SK-N-SH treated with all-trans-retinoic acid at 6 μM for 48 hours (cell line): ENCODE results near the gene FAAP100.

ENCODE experiments used
- ATAC-seq: fragments of 200-7000 bp; cut with Tn5 transposase; 3 replicates; pipeline ENCODE4 v1.9.1; 2020; ENCODE audit warnings: mild to moderate bottlenecking, moderate library complexity
- ARNTL ChIP-seq: fragments of 450-650 bp; formaldehyde crosslinking; IDR thresholded peaks from 2 replicates; pipeline ENCODE4 v1.5.0; 2020; ENCODE audit warnings: low read depth, mild to moderate bottlenecking, moderate library complexity, borderline replicate concordance
- BACH2 ChIP-seq: fragments of 250-450 bp; sonication (Bioruptor Pico); IDR thresholded peaks from 2 replicates; pipeline ENCODE4 v1.9.0; 2021; ENCODE audit warnings: mild to moderate bottlenecking, borderline replicate concordance
- ESRRG ChIP-seq: fragments of 250-450 bp; sonication (Bioruptor Pico); IDR thresholded peaks from 2 replicates; pipeline ENCODE4 v1.6.1; 2021; ENCODE audit warnings: mild to moderate bottlenecking
- GLIS3 ChIP-seq: fragments of 250-450 bp; sonication (Bioruptor Pico); IDR thresholded peaks from 2 replicates; pipeline ENCODE4 v1.5.0; 2020; ENCODE audit warnings: mild to moderate bottlenecking, moderate library complexity
- ISL1 ChIP-seq: fragments of 250-450 bp; sonication (Bioruptor Pico); IDR thresholded peaks from 2 replicates; pipeline ENCODE4 v2.1.2; 2022; ENCODE audit warnings: mild to moderate bottlenecking, moderate library complexity
- OSR1 ChIP-seq: fragments of 250-450 bp; sonication (Bioruptor Pico); IDR thresholded peaks from 2 replicates; pipeline ENCODE4 v1.8.0; 2022; ENCODE audit warnings: moderate library complexity, mild to moderate bottlenecking, inconsistent platforms
- RARB ChIP-seq: fragments of 250-450 bp; sonication (Bioruptor Pico); IDR thresholded peaks from 2 replicates; pipeline ENCODE4 v1.8.0; 2021; ENCODE audit warnings: mild to moderate bottlenecking, moderate library complexity
- SNAI2 ChIP-seq: fragments of 250-450 bp; sonication (Bioruptor Pico); IDR thresholded peaks from 2 replicates; pipeline ENCODE4 v1.5.0; 2020; ENCODE audit warnings: mild to moderate bottlenecking, moderate library complexity
- TOX ChIP-seq: fragments of 250-450 bp; sonication (Bioruptor Pico); IDR thresholded peaks from 2 replicates; pipeline ENCODE4 v1.8.0; 2021; ENCODE audit warnings: mild to moderate bottlenecking, moderate library complexity, borderline replicate concordance
- ZC3H10 ChIP-seq: fragments of 250-450 bp; sonication (Bioruptor Pico); IDR thresholded peaks from 2 replicates; pipeline ENCODE4 v1.5.1; 2021; ENCODE audit warnings: mild to moderate bottlenecking, moderate library complexity
- ZFP3 ChIP-seq: fragments of 250-450 bp; sonication (Bioruptor Pico); IDR thresholded peaks from 2 replicates; pipeline ENCODE4 v1.5.0; 2020; ENCODE audit warnings: mild to moderate bottlenecking, moderate library complexity
- ZFP30 ChIP-seq: fragments of 450-650 bp; formaldehyde crosslinking; IDR thresholded peaks from 2 replicates; pipeline ENCODE4 v1.5.0; 2022; ENCODE audit warnings: mild to moderate bottlenecking, moderate library complexity
- ZNF70 ChIP-seq: fragments of 450-650 bp; formaldehyde crosslinking; IDR thresholded peaks from 2 replicates; pipeline ENCODE4 v1.5.0; 2020; ENCODE audit warnings: mild to moderate bottlenecking, moderate library complexity
- ZNF8 ChIP-seq: fragments of 450-650 bp; formaldehyde crosslinking; IDR thresholded peaks from 2 replicates; pipeline ENCODE4 v1.5.0; 2020; ENCODE audit warnings: mild to moderate bottlenecking, moderate library complexity
- TF ChIP-seq, protein P1 (sequence below): fragments of 250-450 bp; sonication (Bioruptor Pico); IDR thresholded peaks from 2 replicates; pipeline ENCODE4 v1.5.1; 2021; ENCODE audit warnings: mild to moderate bottlenecking, moderate library complexity
- TF ChIP-seq, protein P2 (sequence below): fragments of 250-450 bp; sonication (Bioruptor Pico); IDR thresholded peaks from 2 replicates; pipeline ENCODE4 v1.5.0; 2020; ENCODE audit warnings: mild to moderate bottlenecking, moderate library complexity
- TF ChIP-seq, protein P3 (sequence below): fragments of 250-450 bp; sonication (Bioruptor Pico); IDR thresholded peaks from 2 replicates; pipeline ENCODE4 v1.8.0; 2020; ENCODE audit warnings: mild to moderate bottlenecking, moderate library complexity, borderline replicate concordance
- TF ChIP-seq, protein P4 (sequence below): fragments of 250-450 bp; sonication (Bioruptor Pico); IDR thresholded peaks from 2 replicates; pipeline ENCODE4 v1.5.1; 2020; ENCODE audit warnings: low read depth, mild to moderate bottlenecking, moderate library complexity
- TF ChIP-seq, protein P5 (sequence below): fragments of 250-450 bp; sonication (Bioruptor Pico); IDR thresholded peaks from 2 replicates; pipeline ENCODE4 v1.8.0; 2021; ENCODE audit warnings: low read depth, mild to moderate bottlenecking, moderate library complexity, borderline replicate concordance

The FAAP100 gene

GRCh38 chr17:81513753-81514488 lies 38.2 kb downstream of the FAAP100 start:
- no peak for TF ChIP-seq ISL1 (CRISPR knock-in tag)
- no peak for TF ChIP-seq GLIS3 (CRISPR knock-in tag)
- TF ChIP-seq RARB: no peak
- no peak for TF ChIP-seq OSR1 (CRISPR knock-in tag)
- TF ChIP-seq, protein P1, sequence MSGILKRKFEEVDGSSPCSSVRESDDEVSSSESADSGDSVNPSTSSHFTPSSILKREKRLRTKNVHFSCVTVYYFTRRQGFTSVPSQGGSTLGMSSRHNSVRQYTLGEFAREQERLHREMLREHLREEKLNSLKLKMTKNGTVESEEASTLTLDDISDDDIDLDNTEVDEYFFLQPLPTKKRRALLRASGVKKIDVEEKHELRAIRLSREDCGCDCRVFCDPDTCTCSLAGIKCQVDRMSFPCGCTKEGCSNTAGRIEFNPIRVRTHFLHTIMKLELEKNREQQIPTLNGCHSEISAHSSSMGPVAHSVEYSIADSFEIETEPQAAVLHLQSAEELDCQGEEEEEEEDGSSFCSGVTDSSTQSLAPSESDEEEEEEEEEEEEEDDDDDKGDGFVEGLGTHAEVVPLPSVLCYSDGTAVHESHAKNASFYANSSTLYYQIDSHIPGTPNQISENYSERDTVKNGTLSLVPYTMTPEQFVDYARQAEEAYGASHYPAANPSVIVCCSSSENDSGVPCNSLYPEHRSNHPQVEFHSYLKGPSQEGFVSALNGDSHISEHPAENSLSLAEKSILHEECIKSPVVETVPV (CRISPR knock-in tag): no peak
- TF ChIP-seq BACH2 (CRISPR knock-in tag): no peak
- no peak for TF ChIP-seq ZNF70
- TF ChIP-seq, protein P2, sequence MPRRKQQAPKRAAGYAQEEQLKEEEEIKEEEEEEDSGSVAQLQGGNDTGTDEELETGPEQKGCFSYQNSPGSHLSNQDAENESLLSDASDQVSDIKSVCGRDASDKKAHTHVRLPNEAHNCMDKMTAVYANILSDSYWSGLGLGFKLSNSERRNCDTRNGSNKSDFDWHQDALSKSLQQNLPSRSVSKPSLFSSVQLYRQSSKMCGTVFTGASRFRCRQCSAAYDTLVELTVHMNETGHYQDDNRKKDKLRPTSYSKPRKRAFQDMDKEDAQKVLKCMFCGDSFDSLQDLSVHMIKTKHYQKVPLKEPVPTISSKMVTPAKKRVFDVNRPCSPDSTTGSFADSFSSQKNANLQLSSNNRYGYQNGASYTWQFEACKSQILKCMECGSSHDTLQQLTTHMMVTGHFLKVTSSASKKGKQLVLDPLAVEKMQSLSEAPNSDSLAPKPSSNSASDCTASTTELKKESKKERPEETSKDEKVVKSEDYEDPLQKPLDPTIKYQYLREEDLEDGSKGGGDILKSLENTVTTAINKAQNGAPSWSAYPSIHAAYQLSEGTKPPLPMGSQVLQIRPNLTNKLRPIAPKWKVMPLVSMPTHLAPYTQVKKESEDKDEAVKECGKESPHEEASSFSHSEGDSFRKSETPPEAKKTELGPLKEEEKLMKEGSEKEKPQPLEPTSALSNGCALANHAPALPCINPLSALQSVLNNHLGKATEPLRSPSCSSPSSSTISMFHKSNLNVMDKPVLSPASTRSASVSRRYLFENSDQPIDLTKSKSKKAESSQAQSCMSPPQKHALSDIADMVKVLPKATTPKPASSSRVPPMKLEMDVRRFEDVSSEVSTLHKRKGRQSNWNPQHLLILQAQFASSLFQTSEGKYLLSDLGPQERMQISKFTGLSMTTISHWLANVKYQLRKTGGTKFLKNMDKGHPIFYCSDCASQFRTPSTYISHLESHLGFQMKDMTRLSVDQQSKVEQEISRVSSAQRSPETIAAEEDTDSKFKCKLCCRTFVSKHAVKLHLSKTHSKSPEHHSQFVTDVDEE (CRISPR knock-in tag): no peak
- no peak for TF ChIP-seq ZC3H10
- no peak for TF ChIP-seq ARNTL (CRISPR knock-in tag)
- ATAC-seq: no peak

GRCh38 chr17:81513372-81513752 lies 38.8 kb downstream of the FAAP100 start:
- ATAC-seq: no peak
- TF ChIP-seq, protein P2 (CRISPR knock-in tag): no peak
- TF ChIP-seq ZNF8 (no peak), ESRRG (CRISPR knock-in tag) (no peak), SNAI2 (CRISPR knock-in tag) (no peak), ZNF70 (no peak), TOX (no peak), GLIS3 (CRISPR knock-in tag) (no peak), OSR1 (CRISPR knock-in tag) (no peak), RARB (no peak), ZFP3 (no peak), ZFP30 (no peak), ZC3H10 (no peak), BACH2 (CRISPR knock-in tag) (no peak)
- TF ChIP-seq, protein P3, sequence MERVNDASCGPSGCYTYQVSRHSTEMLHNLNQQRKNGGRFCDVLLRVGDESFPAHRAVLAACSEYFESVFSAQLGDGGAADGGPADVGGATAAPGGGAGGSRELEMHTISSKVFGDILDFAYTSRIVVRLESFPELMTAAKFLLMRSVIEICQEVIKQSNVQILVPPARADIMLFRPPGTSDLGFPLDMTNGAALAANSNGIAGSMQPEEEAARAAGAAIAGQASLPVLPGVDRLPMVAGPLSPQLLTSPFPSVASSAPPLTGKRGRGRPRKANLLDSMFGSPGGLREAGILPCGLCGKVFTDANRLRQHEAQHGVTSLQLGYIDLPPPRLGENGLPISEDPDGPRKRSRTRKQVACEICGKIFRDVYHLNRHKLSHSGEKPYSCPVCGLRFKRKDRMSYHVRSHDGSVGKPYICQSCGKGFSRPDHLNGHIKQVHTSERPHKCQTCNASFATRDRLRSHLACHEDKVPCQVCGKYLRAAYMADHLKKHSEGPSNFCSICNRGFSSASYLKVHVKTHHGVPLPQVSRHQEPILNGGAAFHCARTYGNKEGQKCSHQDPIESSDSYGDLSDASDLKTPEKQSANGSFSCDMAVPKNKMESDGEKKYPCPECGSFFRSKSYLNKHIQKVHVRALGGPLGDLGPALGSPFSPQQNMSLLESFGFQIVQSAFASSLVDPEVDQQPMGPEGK (CRISPR knock-in tag): no peak
- TF ChIP-seq, protein P4, sequence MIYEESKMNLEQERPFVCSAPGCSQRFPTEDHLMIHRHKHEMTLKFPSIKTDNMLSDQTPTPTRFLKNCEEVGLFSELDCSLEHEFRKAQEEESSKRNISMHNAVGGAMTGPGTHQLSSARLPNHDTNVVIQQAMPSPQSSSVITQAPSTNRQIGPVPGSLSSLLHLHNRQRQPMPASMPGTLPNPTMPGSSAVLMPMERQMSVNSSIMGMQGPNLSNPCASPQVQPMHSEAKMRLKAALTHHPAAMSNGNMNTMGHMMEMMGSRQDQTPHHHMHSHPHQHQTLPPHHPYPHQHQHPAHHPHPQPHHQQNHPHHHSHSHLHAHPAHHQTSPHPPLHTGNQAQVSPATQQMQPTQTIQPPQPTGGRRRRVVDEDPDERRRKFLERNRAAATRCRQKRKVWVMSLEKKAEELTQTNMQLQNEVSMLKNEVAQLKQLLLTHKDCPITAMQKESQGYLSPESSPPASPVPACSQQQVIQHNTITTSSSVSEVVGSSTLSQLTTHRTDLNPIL: no peak
- TF ChIP-seq, protein P5, sequence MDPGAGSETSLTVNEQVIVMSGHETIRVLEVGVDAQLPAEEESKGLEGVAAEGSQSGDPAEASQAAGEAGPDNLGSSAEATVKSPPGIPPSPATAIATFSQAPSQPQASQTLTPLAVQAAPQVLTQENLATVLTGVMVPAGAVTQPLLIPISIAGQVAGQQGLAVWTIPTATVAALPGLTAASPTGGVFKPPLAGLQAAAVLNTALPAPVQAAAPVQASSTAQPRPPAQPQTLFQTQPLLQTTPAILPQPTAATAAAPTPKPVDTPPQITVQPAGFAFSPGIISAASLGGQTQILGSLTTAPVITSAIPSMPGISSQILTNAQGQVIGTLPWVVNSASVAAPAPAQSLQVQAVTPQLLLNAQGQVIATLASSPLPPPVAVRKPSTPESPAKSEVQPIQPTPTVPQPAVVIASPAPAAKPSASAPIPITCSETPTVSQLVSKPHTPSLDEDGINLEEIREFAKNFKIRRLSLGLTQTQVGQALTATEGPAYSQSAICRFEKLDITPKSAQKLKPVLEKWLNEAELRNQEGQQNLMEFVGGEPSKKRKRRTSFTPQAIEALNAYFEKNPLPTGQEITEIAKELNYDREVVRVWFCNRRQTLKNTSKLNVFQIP (CRISPR knock-in tag): no peak
